ENCODE results near the gene APBB1IP.

DNA sequence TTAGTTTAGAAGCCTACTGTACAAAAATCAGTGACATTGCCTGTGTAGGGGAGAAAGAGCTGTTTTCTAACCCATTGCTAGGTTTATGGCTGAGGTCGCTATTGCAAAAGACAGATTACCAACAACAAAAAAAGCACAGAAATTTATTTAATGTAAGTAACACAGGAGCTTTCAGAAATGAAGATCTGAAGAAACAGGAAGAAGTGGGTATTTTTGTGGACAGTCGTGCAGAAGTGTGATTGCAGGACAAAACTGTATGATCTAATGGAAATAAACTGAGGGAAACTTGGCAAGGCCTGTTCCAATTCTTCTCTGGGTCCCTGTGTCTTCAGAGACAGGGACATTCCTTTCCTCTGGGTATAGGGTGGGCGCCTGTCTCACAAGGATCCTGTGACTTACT is 87.4 kb downstream of the APBB1IP start:
- no peak for TF ChIP-seq EZH2 (IDR thresholded peaks at IDR 0.05)
- TF ChIP-seq, protein P1, sequence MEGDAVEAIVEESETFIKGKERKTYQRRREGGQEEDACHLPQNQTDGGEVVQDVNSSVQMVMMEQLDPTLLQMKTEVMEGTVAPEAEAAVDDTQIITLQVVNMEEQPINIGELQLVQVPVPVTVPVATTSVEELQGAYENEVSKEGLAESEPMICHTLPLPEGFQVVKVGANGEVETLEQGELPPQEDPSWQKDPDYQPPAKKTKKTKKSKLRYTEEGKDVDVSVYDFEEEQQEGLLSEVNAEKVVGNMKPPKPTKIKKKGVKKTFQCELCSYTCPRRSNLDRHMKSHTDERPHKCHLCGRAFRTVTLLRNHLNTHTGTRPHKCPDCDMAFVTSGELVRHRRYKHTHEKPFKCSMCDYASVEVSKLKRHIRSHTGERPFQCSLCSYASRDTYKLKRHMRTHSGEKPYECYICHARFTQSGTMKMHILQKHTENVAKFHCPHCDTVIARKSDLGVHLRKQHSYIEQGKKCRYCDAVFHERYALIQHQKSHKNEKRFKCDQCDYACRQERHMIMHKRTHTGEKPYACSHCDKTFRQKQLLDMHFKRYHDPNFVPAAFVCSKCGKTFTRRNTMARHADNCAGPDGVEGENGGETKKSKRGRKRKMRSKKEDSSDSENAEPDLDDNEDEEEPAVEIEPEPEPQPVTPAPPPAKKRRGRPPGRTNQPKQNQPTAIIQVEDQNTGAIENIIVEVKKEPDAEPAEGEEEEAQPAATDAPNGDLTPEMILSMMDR (IDR thresholded peaks at IDR 0.05) = no peak
